NCI-H82 treated with DMSO at 0.1 percent for 48 hours (cell line): ENCODE measurements around the gene HSFY1.
"Not testable (repeated sequence)": the region's sequence is repeated elsewhere in the genome, so short reads cannot be mapped to it uniquely, and the experiment has no call there.

ENCODE experiments used
- DNase-seq: peaks from one replicate; lab custom pipeline; 2025; ENCODE audit not compliant: unreplicated experiment; lab: John Stamatoyannopoulos, UW

The HSFY1 gene, protein sequence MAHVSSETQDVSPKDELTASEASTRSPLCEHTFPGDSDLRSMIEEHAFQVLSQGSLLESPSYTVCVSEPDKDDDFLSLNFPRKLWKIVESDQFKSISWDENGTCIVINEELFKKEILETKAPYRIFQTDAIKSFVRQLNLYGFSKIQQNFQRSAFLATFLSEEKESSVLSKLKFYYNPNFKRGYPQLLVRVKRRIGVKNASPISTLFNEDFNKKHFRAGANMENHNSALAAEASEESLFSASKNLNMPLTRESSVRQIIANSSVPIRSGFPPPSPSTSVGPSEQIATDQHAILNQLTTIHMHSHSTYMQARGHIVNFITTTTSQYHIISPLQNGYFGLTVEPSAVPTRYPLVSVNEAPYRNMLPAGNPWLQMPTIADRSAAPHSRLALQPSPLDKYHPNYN

DNA sequence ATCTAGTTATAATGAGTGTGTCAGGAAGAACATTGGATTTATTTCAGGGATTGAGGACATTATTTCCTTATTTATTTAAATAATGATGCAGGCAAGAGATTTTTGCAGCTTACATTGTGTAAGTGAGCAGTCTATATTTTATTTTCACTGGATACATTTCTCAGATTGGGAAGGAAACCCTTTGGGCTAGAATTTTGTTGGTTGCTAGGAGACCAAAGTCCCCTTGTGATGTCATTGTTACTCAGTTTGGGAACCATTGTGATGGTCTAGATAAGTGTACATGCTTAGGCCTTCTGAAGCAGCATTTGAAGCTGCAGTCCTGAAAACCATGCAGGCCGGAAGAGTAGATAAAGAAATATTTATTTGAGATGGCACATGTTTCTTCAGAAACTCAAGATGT lies at the start of gene HSFY1:
TSS of gene HSFY1 (plus strand) at position 301 of the 400 bp plus-strand sequence. CDS start at position 369, 68 bp downstream.
- not testable (repeated sequence) for DNase-seq

DNA sequence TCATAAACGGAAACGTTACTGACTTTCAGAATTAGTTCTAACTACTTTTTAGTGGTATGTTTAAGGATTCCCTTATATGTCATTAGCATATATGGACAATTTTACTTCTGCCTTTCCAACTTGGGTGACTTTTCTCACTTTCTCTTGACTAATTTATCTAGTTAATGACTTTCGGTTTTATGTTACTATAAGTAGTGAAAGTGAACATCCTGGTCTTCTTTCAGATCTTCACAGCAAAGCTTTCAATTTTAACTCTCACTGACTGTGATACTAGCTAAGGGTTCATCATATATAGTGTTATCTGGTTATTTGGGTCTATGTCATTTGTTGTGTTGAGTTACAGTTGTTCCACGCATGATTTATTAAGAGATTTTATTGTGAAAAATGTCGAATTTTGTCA lies 42.3 kb upstream of the HSFY1 start:
- not testable (repeated sequence) for DNase-seq

DNA sequence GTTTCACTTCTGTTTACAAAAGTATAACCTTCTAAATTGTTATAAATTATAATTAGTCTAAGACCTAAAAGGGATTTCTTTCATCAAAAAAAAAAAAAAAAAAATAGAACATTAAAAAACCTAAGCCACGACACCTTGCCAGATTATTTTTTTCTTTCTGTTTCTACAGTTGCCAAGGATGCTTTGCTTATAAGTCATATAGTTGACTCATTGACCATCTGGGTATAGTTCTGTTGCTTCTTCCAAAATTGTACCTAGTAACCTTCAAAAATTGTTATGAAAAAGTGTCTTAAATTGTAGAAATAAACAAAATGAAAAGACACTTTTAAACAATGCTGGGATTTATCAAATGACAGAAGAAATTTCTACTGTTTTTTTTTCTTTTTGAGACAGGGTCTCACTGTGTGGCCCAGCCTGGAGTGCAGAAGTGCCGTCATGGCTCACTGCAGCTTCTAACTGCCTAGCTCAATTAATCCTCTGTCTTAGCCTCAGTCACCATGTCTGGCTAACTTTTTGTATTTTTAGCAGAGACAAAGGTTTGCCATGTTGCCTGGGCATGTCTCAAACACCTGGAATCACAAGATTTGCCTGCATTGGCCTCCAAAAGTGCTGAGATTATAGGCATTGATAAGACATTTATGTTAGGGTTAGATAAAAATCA lies 15.4 kb upstream of the HSFY1 start:
- not testable (repeated sequence) for DNase-seq

DNA sequence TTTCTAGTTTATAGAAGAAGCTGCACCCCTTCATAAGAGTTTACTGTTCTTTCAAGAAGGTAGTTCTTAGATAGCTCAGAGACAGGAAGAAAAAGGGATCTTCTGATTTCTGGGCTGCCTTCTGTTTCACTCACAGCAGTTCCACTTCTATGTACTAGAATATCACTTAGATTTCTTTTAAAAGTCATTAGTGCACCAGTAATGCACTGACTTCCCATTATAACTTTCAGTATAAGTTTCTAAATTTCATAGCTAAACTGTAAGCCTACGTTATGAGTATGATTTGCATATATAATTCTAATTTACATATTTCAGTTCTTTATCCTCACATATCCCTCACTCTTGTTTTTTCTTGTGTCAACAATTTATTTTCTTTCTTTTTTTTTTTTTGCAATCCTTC lies 7.6 kb upstream of the HSFY1 start:
- DNase-seq: not testable (repeated sequence)

GRCh38 chrY:18553132-18553531 lies 6.6 kb downstream of the HSFY1 start:
- DNase-seq: not testable (repeated sequence)

- not testable (repeated sequence) for DNase-seq
These were observed 19.4 kb downstream of the HSFY1 start for GRCh38 chrY:18565915-18566314.
